Sigmoid colon (tissue), 4 donors: Measurements from ENCODE around the gene KRTAP19-5.

Experiments used
- CTCF ChIP-seq, 4 experiments: fragments of 450-650 bp in 3 of 4; fragments of 200-600 bp in 1 of 4; IDR thresholded peaks; one replicate each; pipeline ENCODE4 v1.5.1; 2016 to 2019; ENCODE audit warnings: antibody characterized with exemption in 4 of 4, mild to moderate bottlenecking in 3 of 4, moderate library complexity in 2 of 4
- POLR2AphosphoS5 ChIP-seq, 4 donors: sonication (generic); formaldehyde crosslinking; IDR thresholded peaks; one replicate each; pipeline ENCODE4 v1.6.1; 2017; ENCODE audit warnings: antibody characterized with exemption in 4 of 4

GRCh38 chr21:30491963-30492428 lies 9.9 kb downstream of the KRTAP19-5 start, which contains the start of gene KRTAP19-3:
- TF ChIP-seq POLR2AphosphoS5 (IDR thresholded peaks at IDR 0.05) (no peak), CTCF (IDR thresholded peaks at IDR 0.05) (no peak)
